Measurements from ENCODE around the gene DPM3. TPM values are rescaled to one million over a fixed set of nuclear protein-coding genes. Genes with fewer than 3 reads are reported as not detected.
A peak's percentile ranks its signal among the peaks of the same experiment; 100 is the strongest.

DPM3 gene
- total and polyA plus RNA-seq, 9 of the 15 experiments (the other 6 are each of a cell fraction or from before 2014, with no cell fraction given): 3.7 to 120 (median 36.4) TPM

DNA sequence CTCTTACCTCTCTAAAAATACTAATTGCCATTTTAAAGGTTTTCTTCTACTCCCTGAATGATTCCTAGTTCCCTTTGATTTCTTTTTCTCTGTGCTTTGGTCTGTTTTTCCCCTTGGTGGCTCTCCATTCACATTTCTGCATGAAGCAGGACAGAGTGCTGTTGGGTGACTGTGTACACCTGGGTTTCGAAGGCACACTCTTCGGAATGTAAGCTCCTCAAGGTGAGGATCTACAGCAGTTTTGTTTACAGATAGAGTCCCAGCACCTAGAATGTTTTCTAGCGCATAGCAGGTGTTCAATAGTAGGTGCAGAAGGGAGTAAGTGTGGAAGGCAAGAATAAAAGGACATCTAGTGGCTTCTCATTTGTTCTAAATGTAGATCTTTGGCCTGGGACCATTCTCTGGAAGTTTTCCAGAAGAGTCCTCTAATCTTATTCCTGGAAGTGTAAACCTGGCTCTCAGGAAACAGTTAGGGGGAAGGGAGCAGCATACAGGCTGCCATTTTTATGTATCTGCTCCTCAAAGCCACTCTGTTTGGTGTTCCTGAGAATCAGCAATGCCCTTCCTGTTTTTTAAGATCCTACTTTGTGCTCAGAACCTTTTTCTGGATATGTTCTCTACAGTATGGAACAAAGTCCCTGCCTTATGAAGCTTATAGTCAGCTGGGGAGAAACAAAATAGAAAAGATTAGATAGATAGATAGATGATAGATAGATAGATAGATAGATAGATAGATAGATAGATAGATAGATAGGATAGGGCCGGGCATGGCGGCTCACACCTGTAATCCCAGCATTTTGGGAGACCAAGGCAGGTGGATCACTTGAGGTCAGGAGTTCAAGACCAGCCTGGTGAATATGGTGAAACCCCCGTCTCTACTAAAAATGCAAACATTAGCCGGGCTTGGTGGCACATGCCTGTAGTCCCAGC is 35.5 kb downstream of the DPM3 start (continued):
- TF ChIP-seq BDP1 (IDR thresholded peaks at IDR 0.05; ENCODE audit: insufficient read depth, insufficient read length): no peak
- no peak for TF ChIP-seq PRPF4 (IDR thresholded peaks at IDR 0.05; ENCODE audit: insufficient read depth, low read depth, low read length, poor library complexity, severe bottlenecking)
- TF ChIP-seq ILF3 (IDR thresholded peaks at IDR 0.05; ENCODE audit: borderline replicate concordance): no peak
- TF ChIP-seq RERE (CRISPR knock-in tag; IDR thresholded peaks at IDR 0.05; ENCODE audit: borderline replicate concordance): no peak
- TF ChIP-seq SRSF1 (IDR thresholded peaks at IDR 0.05; ENCODE audit: low read depth, low read length): no peak
- no peak for TF ChIP-seq MCM3 (IDR thresholded peaks at IDR 0.05)
- no peak for TF ChIP-seq ZNF830 (CRISPR knock-in tag; IDR thresholded peaks at IDR 0.05)
- peak; percentile 52; the same call in 1 of the 2 replicates for TF ChIP-seq MTA1 (IDR thresholded peaks at IDR 0.05; ENCODE audit: borderline replicate concordance)
- TF ChIP-seq DACH1 (IDR thresholded peaks at IDR 0.05; ENCODE audit: partially characterized antibody): peak; percentile 99

All from K562 (cell line).